ENCODE data around the gene TMPRSS11A.

The TMPRSS11A gene, protein sequence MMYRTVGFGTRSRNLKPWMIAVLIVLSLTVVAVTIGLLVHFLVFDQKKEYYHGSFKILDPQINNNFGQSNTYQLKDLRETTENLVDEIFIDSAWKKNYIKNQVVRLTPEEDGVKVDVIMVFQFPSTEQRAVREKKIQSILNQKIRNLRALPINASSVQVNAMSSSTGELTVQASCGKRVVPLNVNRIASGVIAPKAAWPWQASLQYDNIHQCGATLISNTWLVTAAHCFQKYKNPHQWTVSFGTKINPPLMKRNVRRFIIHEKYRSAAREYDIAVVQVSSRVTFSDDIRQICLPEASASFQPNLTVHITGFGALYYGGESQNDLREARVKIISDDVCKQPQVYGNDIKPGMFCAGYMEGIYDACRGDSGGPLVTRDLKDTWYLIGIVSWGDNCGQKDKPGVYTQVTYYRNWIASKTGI

DNA sequence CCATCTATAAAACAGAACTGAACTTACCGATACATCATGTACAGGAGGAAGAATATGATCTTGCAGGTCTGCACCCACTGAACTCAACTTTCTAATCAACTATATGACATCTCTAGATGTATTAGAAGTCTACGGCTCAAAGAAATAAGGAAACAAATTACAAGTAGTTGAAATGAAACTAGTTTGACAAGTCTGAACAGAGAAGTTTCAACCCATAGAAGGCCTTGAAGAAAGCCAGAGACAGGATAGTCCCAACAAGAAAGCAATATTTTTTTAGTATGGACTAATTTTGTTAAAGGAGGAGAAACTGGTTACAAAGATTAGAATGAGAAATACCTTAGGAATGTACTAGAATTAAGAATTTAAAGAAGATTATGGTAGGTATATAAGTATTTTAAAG is at the start of gene TMPRSS11A:
Gene TMPRSS11A (minus strand): TSS at position 138 of the 400 bp plus-strand sequence. CDS start 100 bp downstream, at position 38.
- H3K4me3 ChIP-seq (ENCODE audit: low read depth, low read length), result no peak within 1 kb of the TSS
- TF ChIP-seq, protein P1, sequence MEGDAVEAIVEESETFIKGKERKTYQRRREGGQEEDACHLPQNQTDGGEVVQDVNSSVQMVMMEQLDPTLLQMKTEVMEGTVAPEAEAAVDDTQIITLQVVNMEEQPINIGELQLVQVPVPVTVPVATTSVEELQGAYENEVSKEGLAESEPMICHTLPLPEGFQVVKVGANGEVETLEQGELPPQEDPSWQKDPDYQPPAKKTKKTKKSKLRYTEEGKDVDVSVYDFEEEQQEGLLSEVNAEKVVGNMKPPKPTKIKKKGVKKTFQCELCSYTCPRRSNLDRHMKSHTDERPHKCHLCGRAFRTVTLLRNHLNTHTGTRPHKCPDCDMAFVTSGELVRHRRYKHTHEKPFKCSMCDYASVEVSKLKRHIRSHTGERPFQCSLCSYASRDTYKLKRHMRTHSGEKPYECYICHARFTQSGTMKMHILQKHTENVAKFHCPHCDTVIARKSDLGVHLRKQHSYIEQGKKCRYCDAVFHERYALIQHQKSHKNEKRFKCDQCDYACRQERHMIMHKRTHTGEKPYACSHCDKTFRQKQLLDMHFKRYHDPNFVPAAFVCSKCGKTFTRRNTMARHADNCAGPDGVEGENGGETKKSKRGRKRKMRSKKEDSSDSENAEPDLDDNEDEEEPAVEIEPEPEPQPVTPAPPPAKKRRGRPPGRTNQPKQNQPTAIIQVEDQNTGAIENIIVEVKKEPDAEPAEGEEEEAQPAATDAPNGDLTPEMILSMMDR (IDR thresholded peaks at IDR 0.05; ENCODE audit: insufficient read depth, low read depth, low read length, missing control alignments), result no peak
- no peak for DNase-seq (ENCODE audit: low read depth)

DNA sequence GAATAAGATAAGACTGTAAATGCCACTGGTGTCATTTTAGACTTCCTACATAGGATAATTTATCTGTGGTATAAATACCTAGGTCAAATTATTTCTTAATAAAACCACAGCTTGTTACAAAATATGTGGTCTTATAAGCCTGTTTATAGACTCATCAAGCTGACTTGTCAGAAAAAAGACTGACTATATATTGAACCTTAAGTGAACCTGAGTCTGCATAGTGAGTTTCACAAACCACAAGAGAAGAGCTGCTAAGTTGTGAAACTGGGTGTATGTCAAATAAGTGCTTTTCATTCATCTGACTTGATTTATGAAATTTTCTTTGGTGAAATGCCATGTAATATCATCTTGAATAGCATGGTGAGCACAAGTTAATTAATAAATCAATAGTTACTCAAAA is 48.4 kb upstream of the TMPRSS11A start:
- TF ChIP-seq, protein P1 (IDR thresholded peaks at IDR 0.05; ENCODE audit: insufficient read depth, low read depth, low read length, missing control alignments), result no peak

DNA sequence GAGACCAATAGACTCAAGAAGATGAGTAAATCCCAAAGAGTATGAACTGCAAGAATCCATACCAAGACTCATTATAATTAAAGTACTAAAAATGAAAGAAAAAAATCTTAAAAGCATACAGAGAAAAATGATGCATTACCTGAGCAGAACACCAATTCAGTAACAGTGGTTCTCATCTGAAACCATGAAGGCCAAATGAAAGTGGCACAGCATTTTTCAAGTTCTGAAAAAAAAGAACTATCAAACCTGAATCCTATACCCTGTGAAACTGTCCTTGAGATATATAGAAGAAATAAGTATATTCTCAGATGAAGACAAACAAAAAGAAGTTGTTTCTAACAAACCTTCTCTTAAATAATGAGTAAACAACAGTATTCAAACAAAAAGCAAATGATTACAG is 39.6 kb upstream of the TMPRSS11A start:
- no peak overlapping the region for H3K4me3 ChIP-seq (ENCODE audit: low read depth, low read length)
- TF ChIP-seq, protein P1 (IDR thresholded peaks at IDR 0.05; ENCODE audit: insufficient read depth, low read depth, low read length, missing control alignments), result no peak
- DNase-seq (ENCODE audit: low read depth), result no peak

More for the DNA sequence above, 48.4 kb upstream of the TMPRSS11A start:
- no peak overlapping the region for H3K4me3 ChIP-seq (ENCODE audit: low read depth, low read length)
- no peak for DNase-seq (ENCODE audit: low read depth)

DNA sequence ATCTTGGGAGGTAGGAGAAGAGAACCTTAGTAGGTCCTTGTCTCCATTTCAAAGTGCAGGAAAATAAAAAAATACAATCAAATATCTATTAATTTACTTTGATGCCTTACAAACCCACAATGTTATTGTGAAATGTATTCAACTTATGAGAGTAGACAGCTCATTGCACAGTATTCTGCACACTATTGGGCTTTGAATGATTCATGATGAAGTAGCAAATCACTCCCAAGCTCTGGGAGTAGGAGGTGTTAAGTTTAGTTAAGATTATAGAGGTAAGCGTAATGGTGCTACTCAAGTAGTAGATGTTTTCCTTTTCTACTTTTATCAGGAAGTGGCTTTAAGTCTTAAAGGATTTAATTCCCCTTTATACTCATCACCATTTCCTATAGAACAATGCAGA is 32.8 kb upstream of the TMPRSS11A start:
- TF ChIP-seq, protein P1 (IDR thresholded peaks at IDR 0.05; ENCODE audit: insufficient read depth, low read depth, low read length, missing control alignments), result no peak
- no peak overlapping the region for H3K4me3 ChIP-seq (ENCODE audit: low read depth, low read length)
- no peak for DNase-seq (ENCODE audit: low read depth)

DNA sequence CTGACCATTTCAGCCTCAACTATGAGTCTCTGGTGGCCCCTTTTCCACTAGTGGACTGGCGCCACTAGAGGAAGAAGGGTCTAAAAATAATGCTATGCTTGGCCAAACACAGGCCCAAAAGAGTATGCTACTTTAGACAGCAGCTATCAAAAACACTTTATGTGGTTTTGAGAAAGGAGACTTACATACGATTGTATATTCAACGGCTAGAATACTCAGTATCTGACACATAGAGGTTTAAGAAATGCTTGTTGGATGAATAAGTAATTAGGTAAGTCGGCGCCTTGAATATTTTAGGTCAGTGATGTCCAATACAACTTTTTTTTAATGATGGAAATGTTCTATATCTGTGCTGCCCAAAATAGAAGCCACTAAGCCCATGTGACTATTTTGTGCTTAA is 25.7 kb upstream of the TMPRSS11A start:
- TF ChIP-seq, protein P1 (IDR thresholded peaks at IDR 0.05; ENCODE audit: insufficient read depth, low read depth, low read length, missing control alignments), result no peak
- no peak for DNase-seq (ENCODE audit: low read depth)

DNA sequence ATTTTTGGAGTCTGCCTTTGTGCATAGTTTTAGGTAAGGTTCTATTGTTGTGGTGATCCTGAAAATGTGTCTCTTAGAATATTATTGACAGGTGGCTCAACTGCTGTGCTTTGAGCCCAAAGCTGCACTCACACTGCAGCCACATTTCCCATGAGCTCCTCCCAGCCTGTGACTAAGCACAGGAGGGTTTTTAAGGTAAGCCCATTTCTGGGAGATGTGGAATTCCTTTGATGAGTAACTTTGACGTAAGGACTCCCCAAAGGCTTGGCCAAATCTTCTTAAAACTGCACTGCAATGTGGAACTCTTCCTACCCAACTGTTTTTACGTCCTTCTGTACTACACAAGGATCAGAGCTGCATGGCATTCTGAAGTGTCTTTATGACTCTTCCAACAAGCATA is 20.0 kb upstream of the TMPRSS11A start:
- no peak overlapping the region for H3K4me3 ChIP-seq (ENCODE audit: low read depth, low read length)
- DNase-seq (ENCODE audit: low read depth), result no peak
- TF ChIP-seq, protein P1 (IDR thresholded peaks at IDR 0.05; ENCODE audit: insufficient read depth, low read depth, low read length, missing control alignments), result no peak

More for the DNA sequence above, 25.7 kb upstream of the TMPRSS11A start:
- H3K4me3 ChIP-seq (ENCODE audit: low read depth, low read length), result no peak overlapping the region

All from GM12865 (cell line).